ENCODE results near the gene POTEM. TPM values are rescaled to one million over a fixed set of nuclear protein-coding genes. Genes with fewer than 3 reads are reported as not detected.
"Not testable (repeated sequence)": the region's sequence is repeated elsewhere in the genome, so short reads cannot be mapped to it uniquely, and the experiment has no call there.

POTEM gene
- not detected in 2 replicates for total RNA-seq (2014; rRNA removed; shearing (Covaris generic))

DNA sequence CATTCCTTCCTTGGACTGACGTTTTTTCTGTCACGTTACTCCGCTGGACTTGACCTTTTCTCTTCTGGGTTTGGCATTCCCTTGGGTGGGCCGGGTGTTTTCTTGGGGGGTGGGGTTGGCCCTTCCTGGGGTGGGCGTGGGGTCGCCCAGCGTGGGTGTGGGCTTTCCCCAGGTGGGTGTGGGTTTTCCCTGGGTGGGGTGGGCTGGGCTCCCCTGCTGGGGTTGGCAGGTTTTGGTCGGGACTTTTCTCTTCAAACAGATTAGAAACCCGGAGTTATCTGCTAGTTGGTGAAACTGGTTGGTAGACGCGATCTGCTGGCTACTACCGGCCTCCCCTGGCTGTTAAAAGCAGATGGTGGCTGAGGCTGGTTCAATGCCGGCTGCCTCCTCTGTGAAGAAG, at the start of gene POTEM:
Gene POTEM, plus strand, starts transcription at position 301 of the 400 bp plus-strand sequence. Its CDS starts 52 bp downstream, at position 353.
- not testable (repeated sequence) for DNase-seq (ENCODE audit: low read depth)

DNA sequence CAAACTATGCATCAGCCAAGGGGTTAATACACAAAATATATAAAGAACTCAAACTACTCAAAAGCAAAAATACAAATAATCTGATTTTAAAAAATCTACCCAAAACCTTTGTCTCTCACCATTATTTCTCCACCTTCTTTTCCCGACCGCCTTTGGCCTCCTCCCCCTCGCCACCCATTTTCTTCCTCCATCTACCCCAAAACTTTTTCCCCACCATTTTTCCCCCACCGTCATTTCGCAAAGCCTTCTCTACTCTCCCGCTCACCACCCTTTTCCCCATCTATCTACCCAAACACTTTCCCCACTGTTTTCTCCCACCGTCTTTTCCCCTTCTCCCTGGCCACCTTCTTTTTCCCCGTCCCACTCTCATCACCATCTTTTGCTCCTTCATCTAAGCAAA, 48.9 kb upstream of the POTEM start:
- not testable (repeated sequence) for DNase-seq (ENCODE audit: low read depth)

DNA sequence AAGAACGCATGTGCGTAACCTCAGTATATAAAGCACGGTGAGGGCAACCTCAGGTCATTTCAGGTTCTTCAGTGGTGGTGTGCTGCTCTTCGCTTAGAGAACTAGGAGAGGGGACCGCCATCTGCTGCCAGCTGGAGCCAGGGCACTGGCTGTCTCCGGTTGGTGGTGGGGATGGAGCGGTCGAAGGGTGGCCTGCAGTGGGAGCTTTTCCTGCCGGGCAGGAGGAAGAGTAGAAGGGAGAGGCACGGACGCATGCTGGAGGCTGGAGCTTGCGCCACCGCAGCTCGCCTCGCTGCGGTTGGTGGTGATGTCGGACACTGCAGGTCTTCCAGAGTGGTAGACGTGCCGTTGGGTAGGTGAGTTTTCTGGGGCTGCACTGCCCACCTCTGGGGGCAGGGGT, 47.2 kb upstream of the POTEM start:
- DNase-seq (ENCODE audit: low read depth) = not testable (repeated sequence)

- not testable (repeated sequence) for DNase-seq (ENCODE audit: low read depth)
These were observed 46.1 kb upstream of the POTEM start for GRCh38 chr14:18921055-18921701.

GRCh38 chr14:18936848-18937247, 30.4 kb upstream of the POTEM start:
- DNase-seq (ENCODE audit: low read depth) = not testable (repeated sequence)

DNA sequence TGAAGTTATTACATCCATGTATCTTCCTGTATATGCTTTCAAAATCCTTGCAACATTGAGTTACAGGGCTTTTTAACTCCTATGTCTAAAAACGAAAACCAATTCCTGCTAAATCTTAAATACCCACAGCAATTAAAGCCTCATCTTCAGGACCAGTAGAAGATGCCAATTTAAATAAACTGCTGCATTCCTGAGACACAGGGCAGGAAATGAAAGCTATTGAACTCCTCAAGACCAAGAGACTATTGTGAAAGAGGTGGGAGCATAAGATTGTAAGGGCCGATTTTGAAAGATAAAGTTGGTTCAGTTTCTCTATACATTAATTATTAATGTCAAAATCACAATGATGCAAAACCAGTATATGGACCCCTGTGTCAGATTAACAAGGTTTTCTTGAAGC, 28.5 kb upstream of the POTEM start:
- DNase-seq (ENCODE audit: low read depth) = not testable (repeated sequence)

DNA sequence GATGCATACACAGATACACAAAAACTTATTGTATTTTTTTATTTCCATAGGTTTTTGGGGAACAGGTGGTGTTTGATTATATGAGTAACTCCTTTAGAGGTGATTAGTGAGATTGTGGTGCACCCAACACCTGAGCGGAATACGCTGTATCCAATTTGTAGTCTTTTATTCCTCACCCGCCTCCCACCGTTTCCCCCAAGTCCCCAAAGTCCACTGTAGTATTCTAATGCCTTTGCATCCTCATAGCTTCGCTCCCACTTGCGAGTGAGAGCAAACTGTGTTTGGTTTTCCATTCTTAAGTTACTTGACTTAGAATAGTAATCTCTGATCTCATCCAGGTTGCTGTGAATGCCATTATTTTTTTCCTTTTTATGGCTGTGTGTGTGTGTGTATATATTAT, 17.3 kb upstream of the POTEM start:
- DNase-seq (ENCODE audit: low read depth) = not testable (repeated sequence)

- not testable (repeated sequence) for DNase-seq (ENCODE audit: low read depth)
These were observed 14.1 kb upstream of the POTEM start for GRCh38 chr14:18953085-18953484.

DNA sequence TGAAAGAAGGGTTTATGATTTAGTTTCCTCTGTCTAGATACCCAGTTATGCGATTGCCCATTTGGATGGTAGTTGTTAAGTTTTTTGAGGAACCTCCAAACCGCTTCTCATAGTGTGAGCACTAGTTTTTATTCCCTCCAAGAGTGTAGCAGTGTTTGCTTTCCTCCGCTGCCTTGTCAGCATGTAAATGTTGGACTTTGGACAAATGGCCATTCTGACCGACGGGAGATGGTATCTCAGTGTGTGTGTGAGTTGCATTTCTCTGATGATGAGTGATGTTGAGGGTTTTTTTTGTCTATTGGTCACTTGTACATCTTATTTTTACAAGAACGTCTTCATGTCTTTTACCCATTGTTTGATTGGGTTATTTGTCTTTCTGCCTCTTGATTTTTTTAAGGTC, 11.4 kb upstream of the POTEM start:
- not testable (repeated sequence) for DNase-seq (ENCODE audit: low read depth)

- not testable (repeated sequence) for DNase-seq (ENCODE audit: low read depth)
These were observed 5.7 kb upstream of the POTEM start for GRCh38 chr14:18961576-18961975.

DNA sequence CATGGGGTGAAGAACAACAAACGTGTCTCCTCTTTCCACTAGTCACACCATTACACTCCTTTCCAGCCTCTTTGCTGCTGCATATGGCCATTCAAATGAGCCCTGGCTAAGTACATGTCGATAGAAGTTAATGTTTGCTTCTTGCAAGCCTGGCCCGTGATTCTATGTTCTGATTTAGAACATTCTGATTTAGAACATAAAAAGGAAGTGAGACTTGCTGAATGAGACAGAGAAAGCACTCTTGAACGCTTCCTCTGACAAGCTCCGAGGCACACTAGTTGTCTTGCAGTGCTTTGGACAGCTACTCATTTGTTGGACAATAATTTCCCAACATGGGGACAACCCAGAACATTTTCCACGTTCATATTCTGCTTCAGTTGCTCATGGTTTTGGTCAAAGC, 5.1 kb upstream of the POTEM start:
- DNase-seq (ENCODE audit: low read depth) = not testable (repeated sequence)

- DNase-seq (ENCODE audit: low read depth) = not testable (repeated sequence)
These were observed 4.0 kb upstream of the POTEM start for GRCh38 chr14:18963276-18963675.

DNA sequence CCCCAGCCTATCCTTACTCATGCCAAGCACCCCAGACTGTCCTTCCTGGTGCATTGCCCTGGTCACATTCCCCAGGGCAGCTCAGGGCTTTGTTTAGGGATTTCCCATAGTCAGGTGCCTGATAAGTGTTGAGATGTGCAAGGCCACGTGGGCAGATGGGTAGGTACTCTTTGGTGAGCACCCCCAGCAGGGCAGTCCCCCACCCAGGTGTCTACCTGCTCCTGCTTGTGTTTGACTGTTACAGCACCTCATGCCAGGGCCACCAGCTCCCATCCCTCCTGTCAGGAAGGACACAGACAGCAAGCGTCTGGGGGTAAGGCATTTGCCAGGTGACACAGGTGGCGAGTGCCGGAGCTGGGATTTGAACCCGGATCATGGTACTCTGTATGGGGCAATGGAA, 2.4 kb upstream of the POTEM start:
- DNase-seq (ENCODE audit: low read depth) = not testable (repeated sequence)

DNA sequence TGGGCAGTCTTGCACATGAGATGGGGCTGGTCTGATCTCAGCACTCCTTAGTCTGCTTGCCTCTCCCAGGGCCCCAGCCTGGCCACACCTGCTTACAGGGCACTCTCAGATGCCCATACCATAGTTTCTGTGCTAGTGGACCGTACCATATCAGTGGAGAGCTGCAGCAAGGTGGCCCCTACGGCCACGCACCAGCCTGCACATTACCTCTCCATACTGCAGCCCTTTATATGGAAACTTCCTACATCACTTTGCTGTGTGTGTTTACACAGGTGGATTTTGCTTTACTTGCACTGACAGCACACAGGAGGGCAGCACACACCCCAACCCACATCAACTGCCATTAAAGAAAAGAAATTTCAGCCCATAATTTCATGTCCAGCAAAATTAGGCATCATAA, 35.3 kb downstream of the POTEM start:
- DNase-seq (ENCODE audit: low read depth) = not testable (repeated sequence)

- DNase-seq (ENCODE audit: low read depth) = not testable (repeated sequence)
These were observed 39.3 kb downstream of the POTEM start for GRCh38 chr14:19006490-19006889.

GRCh38 chr14:19007678-19008077, 40.4 kb downstream of the POTEM start:
- DNase-seq (ENCODE audit: low read depth) = not testable (repeated sequence)

- DNase-seq (ENCODE audit: low read depth) = not testable (repeated sequence)
These were observed 43.8 kb downstream of the POTEM start for GRCh38 chr14:19011029-19011428.

GRCh38 chr14:19011703-19012102, 44.5 kb downstream of the POTEM start:
- DNase-seq (ENCODE audit: low read depth) = not testable (repeated sequence)

DNA sequence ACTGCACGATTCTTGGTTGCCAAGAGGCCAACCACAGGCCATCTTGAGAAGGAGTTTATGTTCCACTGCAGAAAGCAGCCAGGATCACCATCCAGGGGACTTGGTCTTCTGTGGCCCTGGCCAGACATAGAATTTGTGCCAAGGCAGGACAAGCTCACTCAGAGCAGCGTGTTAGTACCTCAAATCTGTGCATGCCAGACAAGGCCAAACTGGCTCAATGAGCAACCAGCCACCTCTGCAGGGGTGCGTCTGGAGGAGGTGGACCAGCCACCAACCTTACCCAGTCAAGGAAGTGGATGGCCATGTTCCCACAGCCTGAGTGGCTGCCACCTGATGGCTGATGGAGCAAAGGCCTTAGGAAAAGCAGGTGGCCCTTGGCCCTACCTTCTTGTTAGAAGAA, 48.0 kb downstream of the POTEM start:
- DNase-seq (ENCODE audit: low read depth) = not testable (repeated sequence)

DNA sequence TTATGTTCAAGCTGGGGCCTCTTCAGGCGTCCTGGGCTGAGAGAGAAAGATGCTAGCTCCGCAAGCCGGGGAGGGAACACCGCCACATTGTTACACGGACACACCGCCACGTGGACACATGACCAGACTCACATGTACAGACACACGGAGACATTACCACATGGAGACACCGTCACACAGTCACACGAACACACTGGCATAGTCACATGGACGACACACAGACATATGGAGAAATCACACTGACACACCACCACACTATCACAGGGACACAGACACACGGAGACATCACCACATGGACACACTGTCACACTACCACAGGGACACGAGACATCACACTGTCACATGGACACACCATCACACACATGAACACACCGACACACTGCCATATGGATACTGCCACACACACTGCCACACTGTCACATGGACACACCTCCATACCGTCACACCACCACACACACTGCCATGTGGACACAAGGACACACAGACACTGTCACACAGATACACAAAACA, 57.9 kb downstream of the POTEM start:
- not testable (repeated sequence) for DNase-seq (ENCODE audit: low read depth)

- not testable (repeated sequence) for DNase-seq (ENCODE audit: low read depth)
These were observed 59.6 kb downstream of the POTEM start for GRCh38 chr14:19026649-19027351.

GRCh38 chr14:19027895-19028294, 60.7 kb downstream of the POTEM start:
- not testable (repeated sequence) for DNase-seq (ENCODE audit: low read depth)

Data from M059J (cell line).